GM21723 (cell line): ENCODE results near the gene CGNL1.

ENCODE experiments used
- ATAC-seq: cut with Tn5 transposase; IDR thresholded peaks from one replicate; pipeline ENCODE4 v1.9.1; 2021; ENCODE audit warnings: mild to moderate bottlenecking, moderate library complexity; ENCODE audit not compliant: unreplicated experiment

Gene CGNL1

GRCh38 chr15:57385923-57386390 lies 9.7 kb downstream of the CGNL1 start:
- no peak for ATAC-seq

GRCh38 chr15:57386976-57387375 lies 10.7 kb downstream of the CGNL1 start:
- no peak for ATAC-seq

- ATAC-seq, result no peak
Measured at GRCh38 chr15:57387564-57388076, 11.3 kb downstream of the CGNL1 start.

- ATAC-seq, result no peak
Measured at GRCh38 chr15:57388464-57388863, 12.2 kb downstream of the CGNL1 start.

- ATAC-seq, result no peak
Measured at GRCh38 chr15:57389991-57390390, 13.7 kb downstream of the CGNL1 start.

- ATAC-seq, result no peak
Measured at GRCh38 chr15:57390583-57390982, 14.3 kb downstream of the CGNL1 start.

GRCh38 chr15:57391537-57391936 lies 15.2 kb downstream of the CGNL1 start:
- no peak for ATAC-seq

- ATAC-seq, result no peak
Measured at GRCh38 chr15:57393061-57393460, 16.8 kb downstream of the CGNL1 start.

GRCh38 chr15:57395292-57395691 lies 19.0 kb downstream of the CGNL1 start:
- ATAC-seq, result no peak

GRCh38 chr15:57398336-57398735 lies 22.0 kb downstream of the CGNL1 start:
- ATAC-seq, result no peak

- ATAC-seq, result no peak
Measured at GRCh38 chr15:57401546-57401945, 25.2 kb downstream of the CGNL1 start.

GRCh38 chr15:57403017-57403416 lies 26.7 kb downstream of the CGNL1 start:
- no peak for ATAC-seq

GRCh38 chr15:57403566-57404325 lies 27.4 kb downstream of the CGNL1 start:
- no peak for ATAC-seq

- no peak for ATAC-seq
Measured at GRCh38 chr15:57405133-57405532, 28.8 kb downstream of the CGNL1 start.

GRCh38 chr15:57406062-57406772 lies 29.9 kb downstream of the CGNL1 start:
- ATAC-seq, result no peak

- no peak for ATAC-seq
Measured at GRCh38 chr15:57410373-57410772, 34.1 kb downstream of the CGNL1 start.

GRCh38 chr15:57411945-57412768 lies 35.9 kb downstream of the CGNL1 start:
- ATAC-seq, result no peak

- no peak for ATAC-seq
Measured at GRCh38 chr15:57415602-57416001, 39.3 kb downstream of the CGNL1 start.

GRCh38 chr15:57418635-57419034 lies 42.3 kb downstream of the CGNL1 start:
- no peak for ATAC-seq

- no peak for ATAC-seq
Measured at GRCh38 chr15:57419335-57419734, 43.0 kb downstream of the CGNL1 start.

- ATAC-seq, result no peak
Measured at GRCh38 chr15:57421110-57421509, 44.8 kb downstream of the CGNL1 start.
